Measurements from ENCODE around the gene KCNMA1. TPM values are rescaled to one million over a fixed set of nuclear protein-coding genes. Genes with fewer than 3 reads are reported as not detected.

Gene KCNMA1
- total and polyA plus RNA-seq, 4 experiments from 2014 or later: 0.26 TPM; not detected in 3

GRCh38 chr10:77193001-77193400, 444.6 kb downstream of the KCNMA1 start:
- DNase-seq: no peak
- no peak overlapping the region for H3K27ac ChIP-seq (ENCODE audit: low read depth, low read length)
- ChIA-PET POLR2A (ENCODE audit: partially characterized antibody) (no interaction called here), CTCF (ENCODE audit: partially characterized antibody) (no interaction called here)
- H3K36me3 ChIP-seq (ENCODE audit: insufficient read depth, low read length): no peaks in the 10 kb centered on the region
- H3K27me3 ChIP-seq (ENCODE audit: insufficient read depth, low read length): no peaks in the 10 kb centered on the region
- H3K4me1 ChIP-seq (ENCODE audit: insufficient read depth, low read length): no peaks in the 10 kb centered on the region
- no peak overlapping the region for H3K4me3 Mint-ChIP-seq
- H3K4me3 ChIP-seq (ENCODE audit: low read length in 2 of 2): no peak overlapping the region
- intact Hi-C loops (cut with micrococcal nuclease): no loop called here
- H3K27ac Mint-ChIP-seq: no peak overlapping the region
- no peaks in the 10 kb centered on the region for H3K4me1 Mint-ChIP-seq
- H3K9me3 Mint-ChIP-seq: peaks cover 0 to 2% (median 0%) of the 10 kb centered on the region in 8 donors
- H3K9me3 ChIP-seq (ENCODE audit: control insufficient read depth in 1 of 2, low read length in 2 of 2): no peaks in the 10 kb centered on the region
- H3K27me3 Mint-ChIP-seq: peaks cover 0 to 4% of the 10 kb centered on the region in 2 donors
- H3K36me3 Mint-ChIP-seq: no peaks in the 10 kb centered on the region

DNA sequence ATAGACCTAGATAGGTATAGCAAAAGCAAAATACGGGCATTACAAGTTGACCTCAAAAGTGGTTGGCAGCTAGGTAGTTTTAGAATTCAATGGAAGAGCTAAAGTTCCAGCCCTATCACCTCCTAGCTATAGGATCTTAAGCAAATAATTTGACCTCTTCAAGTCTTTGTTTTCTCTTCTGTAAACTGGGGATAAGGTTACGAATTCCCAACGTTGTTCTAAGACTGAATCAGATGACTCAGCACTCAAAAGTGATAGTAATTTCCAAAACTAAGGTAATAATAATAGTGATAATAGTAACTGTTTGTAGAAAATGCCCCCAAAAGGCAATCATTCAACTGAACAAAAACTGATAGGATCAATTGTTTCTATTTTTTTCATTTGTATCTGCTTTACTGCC, 445.2 kb downstream of the KCNMA1 start:
- Histone ChIP-seq H3K9me3 (ENCODE audit: control insufficient read depth in 1 of 2, low read length in 2 of 2) (no peaks in the 10 kb centered on the region), H3K4me1 (ENCODE audit: insufficient read depth, low read length) (no peaks in the 10 kb centered on the region), H3K27me3 (ENCODE audit: insufficient read depth, low read length) (no peaks in the 10 kb centered on the region), H3K4me3 (ENCODE audit: low read length in 2 of 2) (no peak overlapping the region), H3K27ac (ENCODE audit: low read depth, low read length) (no peak overlapping the region), H3K36me3 (ENCODE audit: insufficient read depth, low read length) (no peaks in the 10 kb centered on the region)
- Mint-ChIP-seq H3K4me3 (no peak overlapping the region), H3K4me1 (no peaks in the 10 kb centered on the region), H3K27ac (no peak overlapping the region), H3K27me3 (peaks cover 3 to 4% of the 10 kb centered on the region in 2 donors), H3K9me3 (peaks cover 0 to 2% (median 0%) of the 10 kb centered on the region in 8 donors), H3K36me3 (no peaks in the 10 kb centered on the region)
- ChIA-PET POLR2A (ENCODE audit: partially characterized antibody) (no interaction called here), CTCF (ENCODE audit: partially characterized antibody) (interaction anchor here (1.6 kb wide), 1 partner anchor 20 kb away, joined by 7 read pairs; no protein-coding TSS in a partner anchor)
- DNase-seq: no peak
- intact Hi-C loops (cut with micrococcal nuclease): no loop called here

DNA sequence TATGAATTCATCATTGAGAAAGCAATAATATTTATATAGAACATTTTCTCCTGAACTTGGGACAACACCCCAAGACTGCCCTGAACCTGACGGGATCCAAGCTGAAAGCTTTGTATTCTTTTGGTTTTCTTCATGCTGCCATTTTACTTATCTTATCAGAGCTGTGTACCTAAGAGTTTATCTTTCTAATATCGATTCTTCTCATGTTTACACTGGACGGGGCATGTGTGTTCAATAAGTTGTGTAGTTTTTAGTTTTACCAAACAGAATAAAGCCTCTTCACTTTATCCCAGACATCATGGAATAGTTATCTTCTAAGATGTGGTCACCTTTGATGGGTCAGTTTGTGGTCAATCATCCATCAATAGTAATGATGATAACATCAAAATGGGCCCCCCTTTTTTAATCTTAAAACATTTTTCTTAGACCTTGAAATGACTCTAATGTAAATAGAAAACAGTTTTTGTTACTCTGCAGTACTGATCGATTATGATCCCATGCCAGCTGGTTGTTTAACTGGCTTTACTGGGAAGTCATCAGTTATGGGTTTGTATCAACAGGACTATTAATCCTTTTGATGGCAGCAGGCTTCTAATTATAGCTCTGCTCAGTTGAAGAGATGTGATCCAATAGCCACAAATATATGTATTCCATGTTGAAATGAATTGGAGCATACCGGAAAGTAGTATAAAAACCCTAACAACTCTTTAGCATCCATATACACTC, 446.1 kb downstream of the KCNMA1 start:
- Mint-ChIP-seq H3K4me3 (no peak overlapping the region), H3K27ac (no peak overlapping the region), H3K9me3 (peaks cover 0 to 2% (median 0%) of the 10 kb centered on the region in 8 donors), H3K27me3 (peaks cover 4 to 7% of the 10 kb centered on the region in 2 donors), H3K36me3 (no peaks in the 10 kb centered on the region), H3K4me1 (no peaks in the 10 kb centered on the region)
- Histone ChIP-seq H3K27ac (ENCODE audit: low read depth, low read length) (no peak overlapping the region), H3K4me3 (ENCODE audit: low read length in 2 of 2) (no peak overlapping the region), H3K27me3 (ENCODE audit: insufficient read depth, low read length) (no peaks in the 10 kb centered on the region), H3K4me1 (ENCODE audit: insufficient read depth, low read length) (no peaks in the 10 kb centered on the region), H3K9me3 (ENCODE audit: control insufficient read depth in 1 of 2, low read length in 2 of 2) (no peaks in the 10 kb centered on the region), H3K36me3 (ENCODE audit: insufficient read depth, low read length) (no peaks in the 10 kb centered on the region)
- intact Hi-C loops (cut with micrococcal nuclease): no loop called here
- POLR2A ChIA-PET (ENCODE audit: partially characterized antibody): no interaction called here
- CTCF ChIA-PET (ENCODE audit: partially characterized antibody): interaction anchor here (1.6 kb wide), 1 partner anchor 19 kb away, joined by 7 read pairs; no protein-coding TSS in a partner anchor
- no peak for DNase-seq

- Mint-ChIP-seq H3K27ac (no peak overlapping the region), H3K4me3 (no peak overlapping the region), H3K36me3 (no peaks in the 10 kb centered on the region), H3K9me3 (peaks cover 0 to 2% (median 0%) of the 10 kb centered on the region in 8 donors), H3K27me3 (peaks cover 2 to 7% of the 10 kb centered on the region in 2 donors), H3K4me1 (no peaks in the 10 kb centered on the region)
- POLR2A ChIA-PET (ENCODE audit: partially characterized antibody): no interaction called here
- Histone ChIP-seq H3K4me1 (ENCODE audit: insufficient read depth, low read length) (no peaks in the 10 kb centered on the region), H3K27me3 (ENCODE audit: insufficient read depth, low read length) (no peaks in the 10 kb centered on the region), H3K4me3 (ENCODE audit: low read length in 2 of 2) (no peak overlapping the region), H3K27ac (ENCODE audit: low read depth, low read length) (no peak overlapping the region), H3K36me3 (ENCODE audit: insufficient read depth, low read length) (no peaks in the 10 kb centered on the region), H3K9me3 (ENCODE audit: control insufficient read depth in 1 of 2, low read length in 2 of 2) (no peaks in the 10 kb centered on the region)
- CTCF ChIA-PET (ENCODE audit: partially characterized antibody): no interaction called here
- DNase-seq: no peak
- intact Hi-C loops (cut with micrococcal nuclease): no loop called here
Measured at GRCh38 chr10:77190291-77190690, 447.3 kb downstream of the KCNMA1 start.

DNA sequence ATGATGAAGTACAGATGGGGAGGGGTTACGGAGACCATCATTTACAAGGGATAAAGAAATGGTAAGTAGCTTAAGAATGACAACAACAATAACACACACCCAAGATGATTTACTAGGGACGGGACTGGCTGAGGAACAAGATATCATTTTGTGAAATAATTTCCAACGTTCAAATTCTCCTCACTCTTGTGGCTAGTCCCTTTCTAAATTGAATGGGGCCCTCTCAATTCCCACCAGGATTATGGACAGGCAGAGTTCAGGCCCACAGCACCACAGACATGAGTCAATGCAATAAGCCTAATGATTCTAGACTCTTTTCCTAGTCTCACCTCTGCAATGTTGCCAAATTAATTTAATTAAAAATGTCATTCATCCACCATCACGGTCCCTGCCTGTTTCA, 448.1 kb downstream of the KCNMA1 start:
- H3K4me3 ChIP-seq (ENCODE audit: low read length in 2 of 2): no peak overlapping the region
- Mint-ChIP-seq H3K27me3 (peaks cover 2 to 7% of the 10 kb centered on the region in 2 donors), H3K4me1 (no peaks in the 10 kb centered on the region), H3K9me3 (no peaks in the 10 kb centered on the region), H3K36me3 (no peaks in the 10 kb centered on the region), H3K4me3 (no peak overlapping the region), H3K27ac (no peak overlapping the region)
- DNase-seq: no peak
- no peaks in the 10 kb centered on the region for H3K36me3 ChIP-seq (ENCODE audit: insufficient read depth, low read length)
- H3K4me1 ChIP-seq (ENCODE audit: insufficient read depth, low read length): no peaks in the 10 kb centered on the region
- POLR2A ChIA-PET (ENCODE audit: partially characterized antibody): no interaction called here
- CTCF ChIA-PET (ENCODE audit: partially characterized antibody): no interaction called here
- no peak overlapping the region for H3K27ac ChIP-seq (ENCODE audit: low read depth, low read length)
- H3K27me3 ChIP-seq (ENCODE audit: insufficient read depth, low read length): no peaks in the 10 kb centered on the region
- no peaks in the 10 kb centered on the region for H3K9me3 ChIP-seq (ENCODE audit: control insufficient read depth in 1 of 2, low read length in 2 of 2)
- intact Hi-C loops (cut with micrococcal nuclease): no loop called here

GRCh38 chr10:77189075-77189474, 448.5 kb downstream of the KCNMA1 start:
- H3K4me3 ChIP-seq (ENCODE audit: low read length in 2 of 2): no peak overlapping the region
- CTCF ChIA-PET (ENCODE audit: partially characterized antibody): no interaction called here
- no peaks in the 10 kb centered on the region for H3K4me1 Mint-ChIP-seq
- POLR2A ChIA-PET (ENCODE audit: partially characterized antibody): no interaction called here
- H3K9me3 ChIP-seq (ENCODE audit: control insufficient read depth in 1 of 2, low read length in 2 of 2): no peaks in the 10 kb centered on the region
- H3K36me3 Mint-ChIP-seq: no peaks in the 10 kb centered on the region
- no peak overlapping the region for H3K4me3 Mint-ChIP-seq
- no peak for DNase-seq
- intact Hi-C loops (cut with micrococcal nuclease): no loop called here
- H3K27ac Mint-ChIP-seq: no peak overlapping the region
- no peaks in the 10 kb centered on the region for H3K9me3 Mint-ChIP-seq
- H3K36me3 ChIP-seq (ENCODE audit: insufficient read depth, low read length): no peaks in the 10 kb centered on the region
- no peaks in the 10 kb centered on the region for H3K4me1 ChIP-seq (ENCODE audit: insufficient read depth, low read length)
- peaks cover 2 to 7% of the 10 kb centered on the region in 2 donors for H3K27me3 Mint-ChIP-seq
- no peak overlapping the region for H3K27ac ChIP-seq (ENCODE audit: low read depth, low read length)
- H3K27me3 ChIP-seq (ENCODE audit: insufficient read depth, low read length): no peaks in the 10 kb centered on the region

DNA sequence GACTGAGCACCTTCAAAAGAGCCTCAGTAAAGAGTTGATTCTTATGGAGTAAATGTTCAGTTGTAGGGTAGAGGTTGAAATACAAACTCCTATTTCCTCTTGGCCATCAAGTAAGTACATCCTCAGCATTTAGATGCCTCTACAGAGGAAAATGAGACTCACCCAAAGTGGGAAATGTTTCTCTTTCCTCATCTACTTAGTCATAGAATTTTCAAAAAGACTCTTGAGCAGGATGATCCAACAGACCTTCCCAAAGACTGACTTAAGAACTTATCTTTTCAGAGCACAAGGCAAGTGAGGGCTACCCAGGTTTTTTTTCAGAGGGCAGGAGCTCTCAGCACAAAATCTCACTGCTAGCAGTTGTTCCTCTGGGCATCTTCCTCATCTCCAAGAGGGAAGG, 449.1 kb downstream of the KCNMA1 start:
- no peaks in the 10 kb centered on the region for H3K4me1 ChIP-seq (ENCODE audit: insufficient read depth, low read length)
- no peak overlapping the region for H3K27ac Mint-ChIP-seq
- H3K4me3 Mint-ChIP-seq: no peak overlapping the region
- H3K9me3 ChIP-seq (ENCODE audit: control insufficient read depth in 1 of 2, low read length in 2 of 2): no peaks in the 10 kb centered on the region
- no peak for DNase-seq
- H3K27me3 Mint-ChIP-seq: peaks cover 2 to 7% of the 10 kb centered on the region in 2 donors
- CTCF ChIA-PET (ENCODE audit: partially characterized antibody): no interaction called here
- H3K36me3 ChIP-seq (ENCODE audit: insufficient read depth, low read length): no peaks in the 10 kb centered on the region
- no peak overlapping the region for H3K4me3 ChIP-seq (ENCODE audit: low read length in 2 of 2)
- intact Hi-C loops (cut with micrococcal nuclease): no loop called here
- POLR2A ChIA-PET (ENCODE audit: partially characterized antibody): no interaction called here
- no peak overlapping the region for H3K27ac ChIP-seq (ENCODE audit: low read depth, low read length)
- H3K4me1 Mint-ChIP-seq: no peaks in the 10 kb centered on the region
- H3K27me3 ChIP-seq (ENCODE audit: insufficient read depth, low read length): no peaks in the 10 kb centered on the region
- H3K9me3 Mint-ChIP-seq: no peaks in the 10 kb centered on the region
- no peaks in the 10 kb centered on the region for H3K36me3 Mint-ChIP-seq

All from CD4-positive, alpha-beta memory T cell (primary cell).